Endothelial cell of umbilical vein (primary cell): Measurements from ENCODE around the gene APP.

Source experiments
- CTCF ChIP-seq, 2 donors: IDR thresholded peaks; 1 replicate in 1 of 2; 2 replicates in 1 of 2; pipeline ENCODE4 v1.5.1; 2011; ENCODE audit warnings: low read length in 2 of 2, mild to moderate bottlenecking in 2 of 2, moderate library complexity in 2 of 2, control low read depth in 1 of 2, inconsistent platforms in 1 of 2, low read depth in 1 of 2; ENCODE audit not compliant: insufficient read depth in 1 of 2; ENCODE audit errors: extremely low read depth in 1 of 2
- FOS ChIP-seq: IDR thresholded peaks from 2 replicates; pipeline ENCODE4 v1.6.1; 2011; ENCODE audit warnings: mild to moderate bottlenecking, low read length, moderate library complexity, borderline replicate concordance; ENCODE audit not compliant: insufficient read depth
- POLR2A ChIP-seq: IDR thresholded peaks from 2 replicates; pipeline ENCODE4 v1.6.1; 2012; ENCODE audit warnings: low read depth, mild to moderate bottlenecking, control low read depth, low read length

GRCh38 chr21:26118938-26119540 is 51.5 kb downstream of the APP start:
- TF ChIP-seq CTCF (IDR thresholded peaks at IDR 0.05; ENCODE audit: extremely low read depth in 1 of 2, insufficient read depth in 1 of 2, low read depth in 1 of 2, low read length in 2 of 2) (no peak), FOS (no peak), POLR2A (no peak)
